LNCaP clone FGC (cell line): ENCODE results near the gene MAPK8IP1.
A peak's percentile ranks its signal among the peaks of the same experiment; 100 is the strongest.

Experiments used
- DNase-seq: peaks from one replicate; pipeline ENCODE4 v3.0.0-alpha.2; 2011; ENCODE audit warnings: low read depth
- H3K4me3 ChIP-seq: 2 replicates; pipeline ENCODE4 v1.5.1; 2011; ENCODE audit warnings: mild to moderate bottlenecking, low read depth, low read length, control low read depth
- CTCF ChIP-seq: IDR thresholded peaks from 2 replicates; pipeline ENCODE4 v1.5.1; 2012; ENCODE audit warnings: mild to moderate bottlenecking; ENCODE audit not compliant: control insufficient read depth, insufficient read depth; ENCODE audit errors: extremely low read depth

Gene MAPK8IP1

GRCh38 chr11:45846974-45847910, 38.2 kb upstream of the MAPK8IP1 start, which contains the start of gene CRY2:
Gene CRY2, plus strand, starts transcription at chr11:45847475. Its CDS starts 16 bp downstream, at chr11:45847491.
- peak; percentile 8; the same call in 1 of the 2 replicates for TF ChIP-seq CTCF
- peak; percentile 82 for DNase-seq
- H3K4me3 ChIP-seq: peak within 1 kb of the TSS; percentile 97

- TF ChIP-seq CTCF: no peak
- DNase-seq: no peak
- H3K4me3 ChIP-seq: peak overlapping the region; percentile 97
These were observed 37.5 kb upstream of the MAPK8IP1 start for GRCh38 chr11:45847911-45848316.

- DNase-seq: no peak
- peak overlapping the region; percentile 97 for H3K4me3 ChIP-seq
- no peak for TF ChIP-seq CTCF
These were observed 36.8 kb upstream of the MAPK8IP1 start for GRCh38 chr11:45848654-45849081.

- no peak for DNase-seq
- no peak overlapping the region for H3K4me3 ChIP-seq
- TF ChIP-seq CTCF: no peak
These were observed 35.0 kb upstream of the MAPK8IP1 start for GRCh38 chr11:45850446-45850845.

- no peak overlapping the region for H3K4me3 ChIP-seq
- TF ChIP-seq CTCF: no peak
- no peak for DNase-seq
These were observed 34.2 kb upstream of the MAPK8IP1 start for GRCh38 chr11:45851228-45851627.

- no peak for DNase-seq
- H3K4me3 ChIP-seq: no peak overlapping the region
- no peak for TF ChIP-seq CTCF
These were observed 33.3 kb upstream of the MAPK8IP1 start for GRCh38 chr11:45852018-45852711.
